Measurements from ENCODE around the gene RGS4.
"Not testable (repeated sequence)": the region's sequence is repeated elsewhere in the genome, so short reads cannot be mapped to it uniquely, and the experiment has no call there.

The RGS4 gene

DNA sequence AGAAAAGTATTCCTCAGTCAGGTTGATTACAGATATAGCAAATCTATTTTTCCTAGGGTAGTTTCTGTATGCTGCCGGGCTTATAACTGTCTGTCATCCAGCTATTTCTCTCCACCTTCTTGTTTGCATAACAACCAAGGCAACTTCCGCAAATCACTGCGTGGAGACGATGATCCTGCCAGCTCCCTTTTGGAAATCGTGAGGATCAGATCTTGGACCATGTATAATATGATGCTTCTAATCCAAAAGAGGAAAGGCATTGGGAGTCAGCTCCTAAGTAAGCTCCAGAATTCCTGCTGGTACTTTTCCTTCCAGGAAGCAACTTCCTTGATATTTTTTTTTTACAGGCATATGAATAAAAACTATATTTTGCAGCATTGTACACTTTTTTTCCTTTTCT is 445 bp upstream of the RGS4 start:
- DNase-seq (ENCODE audit: low read depth), result no peak

DNA sequence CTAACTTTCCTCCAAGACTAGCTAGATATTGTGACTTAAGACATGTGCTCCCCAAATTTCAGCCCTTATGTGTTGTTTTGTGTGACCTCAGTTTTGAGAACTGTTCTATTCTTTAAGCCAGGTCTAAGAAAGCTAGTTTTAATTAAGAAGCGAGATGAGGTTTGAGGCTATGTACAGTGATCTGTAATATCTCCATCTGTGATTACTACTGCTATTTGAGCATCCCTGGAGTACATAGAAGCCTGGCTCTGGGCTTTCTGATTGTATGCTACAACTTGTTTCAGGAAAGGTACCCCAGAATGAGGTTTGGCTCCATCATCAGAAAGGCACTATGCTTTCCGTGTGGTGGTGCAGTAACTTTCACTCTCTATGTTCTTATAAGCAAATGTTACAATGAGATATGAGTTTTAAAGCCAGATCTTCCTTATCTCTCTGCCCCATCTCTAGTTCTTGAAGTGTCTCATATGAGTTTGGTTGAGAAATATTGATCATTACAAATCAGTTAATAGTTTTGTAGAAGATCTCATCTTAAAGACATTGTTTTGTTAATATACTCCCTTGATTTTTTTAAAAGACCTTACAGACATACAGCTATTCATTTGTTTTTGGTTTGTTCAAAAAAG is 605 bp downstream of the RGS4 start:
- no peak for DNase-seq (ENCODE audit: low read depth)

DNA sequence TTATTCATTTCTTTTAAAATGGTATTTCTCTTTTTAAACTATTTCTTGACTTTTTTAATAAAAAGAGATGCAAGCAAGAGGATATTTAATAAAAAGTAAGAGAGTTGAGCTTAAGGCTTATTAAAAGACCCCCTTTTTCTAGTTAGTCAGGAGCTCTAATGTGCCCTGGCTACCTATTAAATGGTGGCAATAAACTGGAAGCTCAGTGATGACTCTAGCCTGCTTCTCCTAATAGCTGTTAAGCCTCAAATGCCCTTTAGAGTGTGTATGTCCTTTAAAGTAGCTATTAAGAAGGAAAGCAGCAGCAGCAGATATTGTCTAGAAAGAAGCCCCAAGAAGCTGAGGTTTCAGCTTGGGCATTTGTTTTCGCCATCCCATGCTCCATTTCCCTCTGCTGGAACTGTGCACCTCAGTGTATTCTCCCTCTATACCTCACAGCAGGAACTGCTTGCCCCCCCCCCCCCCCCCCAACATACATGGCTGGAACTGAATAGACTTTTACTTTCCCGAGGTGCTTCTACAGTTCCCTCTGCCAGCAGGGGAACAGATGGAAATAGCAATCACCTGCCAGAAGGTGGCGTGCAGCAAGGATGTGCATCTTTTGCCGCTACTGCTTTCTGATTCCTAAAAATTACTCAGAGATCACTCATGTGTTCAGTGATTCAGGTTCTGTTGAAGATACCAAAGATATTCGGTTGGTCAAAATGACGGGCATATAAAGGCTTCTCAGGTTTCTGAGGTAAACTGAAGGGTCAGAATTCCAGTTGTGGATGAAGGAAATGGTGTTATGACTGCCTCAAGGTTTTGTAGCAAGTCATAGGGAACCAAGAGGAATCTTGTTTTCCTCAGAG is 2.5 kb downstream of the RGS4 start:
- no peak for DNase-seq (ENCODE audit: low read depth)

DNA sequence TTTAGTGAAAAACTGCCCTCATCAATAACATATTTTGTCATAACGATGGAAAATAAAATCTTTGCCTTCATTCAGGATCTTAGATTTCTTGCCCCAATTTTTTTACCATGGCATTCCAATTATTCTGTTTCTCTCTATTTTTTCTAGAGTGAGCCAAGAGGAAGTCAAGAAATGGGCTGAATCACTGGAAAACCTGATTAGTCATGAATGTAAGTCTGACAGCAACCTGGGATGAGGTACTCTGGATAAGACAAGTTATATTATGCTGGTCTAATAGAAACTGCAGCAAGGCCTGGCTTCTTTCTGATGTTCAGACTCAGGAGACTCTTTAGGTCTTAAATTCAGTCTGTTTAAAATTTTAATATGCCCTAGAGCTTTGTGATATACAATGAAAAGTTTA is 3.5 kb downstream of the RGS4 start:
- DNase-seq (ENCODE audit: low read depth), result no peak

DNA sequence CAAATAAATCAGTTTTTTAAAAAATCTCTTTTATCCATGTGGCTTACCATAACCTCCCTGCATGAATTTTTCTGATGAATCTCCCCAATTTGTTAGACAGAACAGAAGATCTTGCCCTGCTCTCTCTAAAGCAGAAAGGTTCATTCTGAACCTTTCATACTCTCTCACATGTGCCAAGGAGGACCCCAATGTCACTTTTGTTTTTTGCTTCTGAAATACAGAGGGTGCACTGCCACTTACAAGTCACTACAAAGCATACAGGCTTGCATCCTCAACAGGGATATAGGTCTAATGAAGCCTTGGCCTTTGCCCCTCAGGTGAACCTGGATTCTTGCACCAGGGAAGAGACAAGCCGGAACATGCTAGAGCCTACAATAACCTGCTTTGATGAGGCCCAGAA is 4.8 kb downstream of the RGS4 start:
- DNase-seq (ENCODE audit: low read depth), result no peak

DNA sequence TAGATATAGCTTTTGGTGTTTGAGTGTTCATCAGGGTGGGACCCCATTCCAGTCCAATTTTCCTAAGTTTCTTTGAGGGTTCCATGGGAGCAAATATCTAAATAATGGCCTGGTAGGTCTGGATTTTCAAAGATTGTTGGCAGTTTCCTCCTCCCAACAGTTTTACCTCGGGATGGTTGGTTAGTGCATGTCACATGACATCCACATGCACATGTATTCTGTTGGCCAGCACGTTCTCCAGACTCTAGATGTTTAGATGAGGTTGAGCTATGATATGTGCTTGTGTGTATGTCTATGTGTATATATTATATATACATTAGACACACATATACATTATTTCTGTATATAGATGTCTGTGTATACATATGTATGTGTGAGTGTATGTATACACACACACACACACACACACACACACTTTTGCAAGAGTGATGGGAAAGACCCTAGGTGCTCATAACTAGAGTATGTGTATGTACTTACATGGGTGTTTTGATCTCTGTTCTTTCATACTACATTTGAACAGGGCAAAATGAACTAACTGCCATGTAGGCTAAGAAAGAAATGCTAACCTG is 5.6 kb downstream of the RGS4 start:
- no peak for DNase-seq (ENCODE audit: low read depth)

DNA sequence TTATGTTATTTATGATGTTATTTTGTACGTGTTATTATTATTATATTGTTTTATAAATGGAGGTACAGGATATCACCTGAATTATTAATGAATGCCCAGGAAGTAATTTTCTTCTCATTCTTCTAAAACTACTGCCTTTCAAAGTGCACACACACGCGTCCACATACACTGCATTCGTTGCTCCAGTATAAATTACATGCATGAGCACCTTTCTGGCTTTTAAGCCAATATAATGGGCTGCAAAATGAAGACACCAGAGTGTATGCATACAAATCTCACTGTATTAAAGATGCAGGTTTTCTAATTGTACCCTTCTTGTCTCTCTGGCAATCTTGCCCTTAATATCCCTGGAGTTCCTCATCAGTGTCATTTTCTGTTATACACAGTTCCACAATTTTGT is 6.9 kb downstream of the RGS4 start:
- DNase-seq (ENCODE audit: low read depth), result no peak

DNA sequence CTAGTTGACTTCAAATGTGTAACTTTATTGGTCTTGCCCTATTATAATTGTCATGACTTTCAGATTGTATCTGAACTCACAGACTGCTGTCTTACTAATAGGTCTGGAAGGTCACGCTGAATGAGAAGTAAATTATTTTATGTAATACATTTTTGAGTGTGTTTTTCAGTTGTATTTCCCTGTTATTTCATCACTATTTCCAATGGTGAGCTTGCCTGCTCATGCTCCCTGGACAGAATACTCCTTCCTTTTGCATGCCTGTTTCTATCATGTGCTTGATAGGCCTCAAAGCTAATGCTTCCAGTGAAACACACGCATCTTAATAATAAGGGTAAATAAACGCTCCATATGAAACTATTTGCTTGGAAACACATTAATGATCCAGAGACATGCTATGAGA is 7.3 kb downstream of the RGS4 start:
- no peak for DNase-seq (ENCODE audit: low read depth)

DNA sequence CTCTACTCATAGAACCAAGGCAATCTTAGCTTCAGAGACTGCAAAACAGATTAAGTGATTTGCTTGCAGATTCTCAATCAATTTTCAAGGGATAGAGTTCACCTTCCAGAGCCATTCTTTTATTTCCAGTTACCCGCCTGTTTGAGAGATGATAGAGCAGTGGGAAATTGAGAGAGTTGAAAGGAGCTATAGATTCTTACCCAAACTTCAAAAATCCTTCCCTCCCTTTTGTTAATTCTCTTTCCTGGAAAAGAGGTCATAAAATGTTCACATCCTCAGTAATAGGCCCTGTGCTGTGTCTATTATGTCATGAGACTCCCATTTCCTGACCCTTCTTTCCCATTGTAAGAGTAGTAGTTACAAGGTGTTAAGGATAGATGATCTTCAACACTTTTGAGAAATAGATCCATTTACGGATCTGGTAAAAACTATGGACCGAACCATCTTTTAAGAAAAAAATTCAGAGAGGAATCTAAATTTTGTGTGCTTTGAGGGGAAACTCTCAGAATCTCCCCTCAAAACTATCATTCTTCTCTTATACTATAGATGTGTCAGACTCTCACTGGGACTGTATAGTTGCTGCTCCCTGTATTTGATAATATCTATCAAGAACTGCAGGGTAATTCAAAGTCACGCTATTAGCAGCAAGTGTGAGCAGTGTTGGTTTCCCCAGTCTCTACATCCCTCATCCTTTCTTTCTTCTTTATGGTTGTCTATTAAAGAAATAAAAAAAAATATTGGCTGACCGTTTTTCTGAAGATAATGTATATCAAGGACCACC is 8.0 kb downstream of the RGS4 start:
- DNase-seq (ENCODE audit: low read depth), result no peak

DNA sequence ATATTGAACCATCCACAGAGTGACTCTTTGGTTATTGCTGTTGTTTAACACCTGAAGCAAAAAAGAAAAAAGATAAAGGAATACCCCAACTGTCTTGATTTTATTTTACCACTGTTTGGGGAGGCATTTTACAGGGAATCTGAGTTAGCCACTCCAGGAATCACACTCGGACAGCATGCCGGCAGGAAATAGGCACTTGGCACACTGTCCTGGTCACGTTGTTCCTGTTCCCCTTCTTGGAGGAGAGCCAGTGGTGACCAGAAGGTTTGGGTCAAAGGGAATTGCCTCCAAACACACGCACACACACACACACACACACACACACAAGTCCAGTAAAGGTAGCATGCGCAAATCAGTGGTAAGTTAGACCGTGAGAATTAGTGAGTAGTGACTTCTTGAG is 13.8 kb downstream of the RGS4 start:
- DNase-seq (ENCODE audit: low read depth), result no peak

DNA sequence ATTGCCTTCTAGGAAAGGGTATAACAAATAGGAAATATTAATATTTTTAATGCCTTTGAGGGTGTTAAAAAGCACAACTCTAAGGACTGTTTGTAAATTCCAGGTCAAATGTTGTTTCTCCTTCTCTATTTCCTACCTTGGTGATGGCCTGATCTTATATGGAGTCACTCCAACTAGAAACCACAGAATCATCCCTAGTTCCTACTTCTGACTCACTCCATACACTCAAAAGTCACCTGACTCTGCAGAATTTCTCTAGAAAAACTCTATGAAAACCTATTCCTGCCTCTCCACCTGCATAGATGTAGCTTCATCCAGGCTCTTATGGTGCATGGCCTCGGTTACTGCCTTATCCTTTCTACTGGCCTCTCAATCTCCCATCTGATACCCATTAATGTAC is 14.5 kb downstream of the RGS4 start:
- no peak for DNase-seq (ENCODE audit: low read depth)

DNA sequence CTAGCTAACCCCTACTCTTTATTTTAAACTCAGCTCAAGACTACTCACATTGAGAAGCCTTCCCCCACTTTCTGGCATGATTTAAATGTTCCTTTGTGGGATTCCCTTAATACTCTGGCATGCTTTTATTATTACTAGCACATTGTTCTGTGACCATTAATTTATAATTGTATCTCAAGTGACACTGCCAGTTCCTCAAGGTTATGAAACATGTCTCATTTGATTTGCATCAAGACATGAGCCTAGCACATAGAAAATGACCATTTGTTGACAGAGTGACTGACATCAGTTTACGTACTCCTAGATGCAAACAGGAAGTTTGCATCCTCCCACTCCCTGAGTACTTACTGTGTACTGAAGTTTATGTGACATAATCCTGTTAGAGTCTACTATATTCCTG is 15.2 kb downstream of the RGS4 start:
- no peak for DNase-seq (ENCODE audit: low read depth)

DNA sequence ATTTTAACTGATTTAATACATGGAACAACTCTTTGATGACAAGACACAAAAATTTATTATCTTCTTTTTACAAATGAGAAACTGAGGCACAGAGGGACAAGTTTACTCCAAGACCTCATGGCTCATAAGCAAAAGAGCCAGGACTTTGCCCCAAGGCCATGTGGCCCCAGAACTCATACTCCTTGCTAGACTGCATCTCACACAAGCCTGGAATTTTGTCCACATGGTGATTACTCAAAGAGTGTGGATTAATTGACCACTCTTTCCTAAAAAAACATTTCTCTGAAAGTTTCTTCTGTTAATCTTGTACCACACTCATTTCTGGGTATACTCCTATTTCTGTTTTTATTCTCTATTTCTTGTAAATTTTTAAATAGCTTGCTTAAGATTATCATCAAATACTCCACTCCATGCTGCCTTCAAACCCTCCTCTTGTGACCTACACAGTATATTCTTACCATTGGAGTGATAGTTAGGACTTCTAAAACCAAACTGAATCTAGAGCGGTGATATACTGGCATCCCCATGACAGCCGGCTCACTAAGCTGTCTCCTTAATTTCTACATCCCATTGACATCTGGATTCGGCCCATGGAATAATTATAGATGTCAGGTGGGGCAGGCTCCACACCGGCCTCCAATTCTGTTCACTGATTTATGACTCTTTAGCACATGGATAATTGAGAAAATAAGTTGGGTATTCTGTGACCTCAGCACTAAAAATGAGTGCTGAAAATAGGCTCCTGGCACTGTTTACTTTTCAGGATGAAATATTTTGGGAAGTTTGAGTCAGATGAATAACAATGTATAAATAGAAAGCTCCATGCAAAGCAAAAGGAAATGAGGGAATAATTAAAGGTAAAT is 16.1 kb downstream of the RGS4 start:
- DNase-seq (ENCODE audit: low read depth), result no peak

DNA sequence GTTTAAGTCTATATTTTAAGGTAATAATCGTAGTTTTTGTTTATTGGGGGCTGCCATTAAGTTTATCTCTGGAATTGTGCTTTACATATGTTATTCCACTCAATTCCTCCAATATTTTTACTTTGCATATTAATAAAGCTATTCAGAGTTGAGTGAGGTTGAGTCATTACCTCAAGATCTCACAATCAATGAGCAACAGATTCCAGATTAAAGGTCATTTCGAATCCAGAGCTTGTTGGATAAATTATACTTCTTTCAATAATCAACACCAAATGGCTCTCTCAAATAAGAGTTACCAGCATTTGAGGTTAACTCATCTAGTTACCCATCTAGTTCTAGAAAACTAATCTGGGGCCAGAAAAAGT is 16.7 kb downstream of the RGS4 start:
- no peak for DNase-seq (ENCODE audit: low read depth)

DNA sequence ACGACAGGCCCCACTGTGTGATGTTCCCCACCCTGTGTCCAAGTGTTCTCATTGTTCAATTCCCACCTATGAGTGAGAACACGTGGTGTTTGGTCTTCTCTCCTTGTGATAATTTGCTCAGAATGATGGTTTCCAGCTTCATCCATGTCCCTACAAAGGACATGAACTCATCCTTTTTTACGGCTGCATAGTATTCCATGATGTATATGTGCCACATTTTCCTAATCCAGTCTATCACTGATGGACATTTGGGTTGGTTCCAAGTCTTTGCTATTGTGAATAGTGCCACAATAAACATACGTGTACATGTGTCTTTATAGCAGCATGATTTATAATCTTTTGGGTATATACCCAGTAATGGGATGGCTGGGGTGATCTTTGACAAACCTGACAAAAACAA is 20.0 kb downstream of the RGS4 start:
- not testable (repeated sequence) for DNase-seq (ENCODE audit: low read depth)

DNA sequence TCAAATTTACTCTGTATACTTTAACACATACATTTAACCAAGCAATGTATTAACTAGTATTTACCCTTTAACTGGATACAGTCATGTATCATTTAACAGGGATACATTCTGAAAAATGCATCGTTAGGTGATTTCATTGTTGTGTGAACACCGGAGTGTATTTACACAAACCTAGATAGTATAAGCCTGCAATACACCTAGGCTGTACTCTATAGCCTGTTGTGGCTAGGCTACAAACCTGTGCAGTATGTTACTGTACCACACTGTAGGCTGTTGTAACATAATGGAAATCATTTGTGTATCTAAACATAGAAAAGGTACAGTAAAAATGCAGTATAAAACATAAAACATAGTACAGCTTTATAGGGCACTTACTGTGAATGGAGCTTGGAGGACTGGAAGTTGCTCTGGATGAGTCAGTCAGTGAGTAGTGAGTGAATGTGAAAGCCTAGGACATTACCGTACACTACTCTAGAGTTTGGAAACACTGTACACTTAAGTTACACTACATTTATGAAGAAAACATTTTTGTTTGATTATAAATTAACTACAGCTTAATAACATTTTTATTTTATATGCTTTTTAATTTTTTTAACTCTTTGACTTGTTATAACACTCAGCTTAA is 21.3 kb downstream of the RGS4 start:
- DNase-seq (ENCODE audit: low read depth), result no peak

DNA sequence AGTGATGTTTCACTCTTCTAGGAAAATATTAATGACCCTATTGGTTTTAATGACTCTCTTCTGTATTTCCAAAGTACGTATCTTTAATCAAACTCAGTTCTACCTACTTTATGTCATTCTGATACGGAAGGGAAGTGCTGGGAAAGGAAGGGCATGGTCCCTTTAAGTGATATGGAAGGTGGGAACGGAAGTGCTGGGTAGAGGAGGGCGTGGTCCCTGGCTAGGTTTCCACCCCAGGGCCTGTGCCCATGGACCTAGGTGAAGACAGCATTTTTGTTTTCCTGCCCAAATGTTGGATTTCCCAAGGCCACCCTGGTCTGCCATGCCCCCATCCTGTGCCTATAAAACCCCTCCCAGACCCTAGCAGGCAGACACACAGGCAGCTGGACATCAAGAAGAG is 24.0 kb downstream of the RGS4 start:
- no peak for DNase-seq (ENCODE audit: low read depth)

DNA sequence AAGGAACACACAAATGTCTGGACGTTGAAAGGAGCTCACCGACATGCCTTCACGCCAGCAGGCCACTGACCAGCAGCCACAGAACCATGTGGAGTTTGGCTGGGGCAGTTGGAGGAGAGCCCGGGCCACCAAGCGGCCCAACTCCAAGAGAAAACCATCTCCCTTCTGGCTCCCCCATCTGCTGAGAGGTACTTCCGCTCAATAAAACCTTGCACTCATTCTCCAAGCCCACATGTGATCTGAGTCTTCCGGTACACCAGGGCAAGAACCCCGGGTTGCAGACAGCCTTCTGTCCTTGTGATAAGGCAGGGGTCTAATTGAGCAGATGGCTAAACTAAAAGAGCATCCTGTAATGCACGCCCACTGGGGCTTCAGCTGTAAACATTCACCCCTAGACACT is 24.4 kb downstream of the RGS4 start:
- no peak for DNase-seq (ENCODE audit: low read depth)

DNA sequence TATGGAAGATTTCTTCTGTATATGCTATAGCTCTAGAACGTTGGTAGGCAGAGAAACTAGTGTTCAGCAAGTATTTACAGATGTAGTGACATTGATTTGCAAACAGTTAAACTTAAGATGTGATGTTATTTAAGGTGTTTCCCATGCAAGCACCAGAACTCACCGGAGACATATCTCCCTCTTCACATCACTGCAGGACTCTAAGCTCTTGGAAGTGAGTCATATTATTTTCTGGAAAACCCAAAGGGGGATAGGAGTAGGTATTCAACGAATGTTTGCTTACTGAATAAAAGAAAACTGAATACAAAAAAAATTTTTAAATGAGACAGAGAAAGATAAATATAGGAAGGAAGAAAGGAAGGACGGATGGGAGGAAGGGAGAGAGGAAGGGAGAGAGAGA is 25.0 kb downstream of the RGS4 start:
- DNase-seq (ENCODE audit: low read depth), result no peak

DNA sequence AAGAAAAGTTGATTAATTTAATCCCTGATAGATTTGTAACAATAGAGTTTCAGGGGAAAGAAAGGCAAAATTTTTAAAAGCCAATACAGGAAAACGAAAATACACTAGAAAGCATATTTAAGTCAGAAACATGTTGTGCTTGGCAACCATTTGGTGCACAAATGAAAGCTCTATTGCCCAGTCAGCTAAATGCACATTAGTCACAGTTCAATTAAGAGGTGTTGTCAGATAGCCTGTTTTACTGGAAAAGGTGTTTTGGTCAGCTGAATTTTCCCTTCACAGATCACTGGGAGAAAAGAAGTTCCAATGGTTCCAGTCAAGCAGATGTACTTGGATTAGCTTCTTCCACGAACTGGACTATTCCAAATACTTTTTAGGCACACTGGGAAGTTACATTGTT is 25.4 kb downstream of the RGS4 start:
- no peak for DNase-seq (ENCODE audit: low read depth)

DNA sequence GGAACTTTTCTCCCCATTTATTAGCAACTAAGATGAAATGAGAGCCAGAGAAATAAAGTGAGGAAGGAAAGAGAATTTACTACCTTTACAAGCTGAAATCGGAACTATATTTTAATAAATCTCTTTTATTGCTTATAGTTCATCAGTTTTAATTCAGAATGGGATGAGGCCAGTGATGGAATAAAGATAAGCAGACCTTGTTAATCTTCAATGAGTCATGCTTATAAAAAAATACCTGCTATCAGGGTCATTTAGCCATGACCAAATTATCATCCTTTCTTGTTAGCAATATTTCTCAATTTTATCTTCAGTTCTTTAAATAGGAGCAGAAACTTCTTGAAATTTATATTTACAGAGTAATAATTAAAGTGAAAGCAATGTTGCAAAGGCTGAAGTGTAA is 26.1 kb downstream of the RGS4 start:
- no peak for DNase-seq (ENCODE audit: low read depth)

DNA sequence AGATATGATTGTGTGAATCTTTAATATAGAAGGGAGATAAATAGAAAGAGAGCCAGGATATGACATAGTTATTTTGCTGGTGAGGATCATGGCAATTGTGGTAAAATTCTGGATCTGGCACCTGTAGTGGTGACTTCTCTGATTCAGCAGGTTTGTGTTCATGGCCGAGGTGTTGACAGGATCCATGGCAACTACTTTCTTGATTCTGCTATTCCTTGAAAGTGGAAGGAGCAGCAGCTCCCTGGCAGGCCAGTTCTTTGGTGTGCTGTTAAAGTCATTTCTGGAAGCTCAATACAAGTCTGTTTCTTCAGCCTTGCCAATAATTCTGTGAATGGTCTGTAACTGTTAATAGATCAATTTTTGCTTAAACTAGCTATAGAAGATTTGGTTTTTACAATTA is 33.4 kb downstream of the RGS4 start:
- no peak for DNase-seq (ENCODE audit: low read depth)

Measured in stimulated activated CD8-positive, alpha-beta memory T cell treated with anti-CD3 and anti-CD28 coated beads, Interleukin-15, amount 100 ng/mL, for 1 hour (primary cell).